Embryonic facial prominence (tissue), 1 donor: Measurements from ENCODE around the gene TNS3.

ENCODE experiments used
- DNase-seq: peaks from one replicate; pipeline ENCODE4 v3.0.0-alpha.2; 2016; ENCODE audit errors: extremely low spot score

The TNS3 gene

GRCh38 chr7:47428052-47428767, 153.7 kb downstream of the TNS3 start:
- DNase-seq, result no peak

- DNase-seq, result no peak
Observed at GRCh38 chr7:47427051-47427643, 154.8 kb downstream of the TNS3 start.

- DNase-seq, result no peak
Observed at GRCh38 chr7:47424523-47424922, 157.4 kb downstream of the TNS3 start.

DNA sequence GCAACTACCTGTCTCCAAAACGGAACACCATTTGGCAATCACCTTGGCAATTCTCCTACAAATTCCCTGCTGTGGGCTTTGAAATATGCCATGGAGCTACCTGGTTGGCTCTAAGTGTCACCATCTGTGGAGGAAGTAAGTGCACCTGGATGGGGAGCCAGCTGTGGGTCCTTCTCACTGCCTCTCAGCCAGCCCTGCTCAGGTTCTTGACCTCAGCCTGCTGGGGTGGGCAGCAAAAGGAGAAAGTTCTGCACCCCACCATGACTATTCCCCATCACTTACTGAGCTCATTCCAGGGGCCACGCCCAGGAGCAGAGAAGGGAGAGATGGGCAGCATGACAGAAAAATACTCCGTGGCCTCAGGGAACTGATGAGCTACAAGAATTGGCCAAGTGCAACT, 158.7 kb downstream of the TNS3 start:
- DNase-seq, result no peak

DNA sequence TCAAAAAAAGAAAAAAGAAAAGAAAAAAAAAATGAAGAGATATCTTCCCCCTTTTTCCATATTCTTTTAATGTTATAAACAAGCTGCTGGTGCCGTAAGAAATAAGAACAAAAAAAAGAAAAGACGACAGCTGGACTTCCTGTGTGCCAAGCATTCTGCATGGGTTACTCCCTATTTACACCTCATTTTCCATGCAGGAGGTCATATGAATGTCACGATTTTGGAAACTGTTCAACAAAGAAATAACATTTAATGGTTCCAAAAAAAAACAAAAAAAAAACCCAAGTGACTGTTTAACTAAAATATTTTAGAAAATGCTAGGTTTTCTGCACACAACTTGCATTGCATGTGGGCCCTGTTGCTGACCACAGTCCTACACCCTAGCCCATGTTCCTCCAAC, 159.3 kb downstream of the TNS3 start:
- DNase-seq, result no peak

DNA sequence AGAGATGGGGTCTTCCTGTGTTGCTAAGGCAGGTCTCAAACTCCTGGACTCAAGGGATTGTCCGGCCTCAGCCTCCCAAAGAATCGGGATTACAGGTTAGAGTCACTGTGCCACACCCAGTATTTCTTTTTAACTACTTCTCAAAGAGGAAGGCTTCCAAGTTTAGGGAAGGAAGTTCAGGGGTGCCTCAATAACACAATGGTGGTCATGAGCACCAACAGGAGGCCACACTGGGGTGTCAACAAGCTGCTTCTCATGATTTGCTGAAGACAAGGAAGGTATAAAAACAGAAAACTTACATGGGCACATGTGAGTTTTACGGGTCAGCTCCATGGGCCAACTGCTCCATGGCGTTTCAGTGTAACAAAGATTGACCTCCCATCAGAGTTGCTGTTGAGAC, 160.5 kb downstream of the TNS3 start:
- no peak for DNase-seq

- DNase-seq, result no peak
Observed at GRCh38 chr7:47420122-47420780, 161.7 kb downstream of the TNS3 start.

GRCh38 chr7:47419471-47419870, 162.4 kb downstream of the TNS3 start:
- no peak for DNase-seq

DNA sequence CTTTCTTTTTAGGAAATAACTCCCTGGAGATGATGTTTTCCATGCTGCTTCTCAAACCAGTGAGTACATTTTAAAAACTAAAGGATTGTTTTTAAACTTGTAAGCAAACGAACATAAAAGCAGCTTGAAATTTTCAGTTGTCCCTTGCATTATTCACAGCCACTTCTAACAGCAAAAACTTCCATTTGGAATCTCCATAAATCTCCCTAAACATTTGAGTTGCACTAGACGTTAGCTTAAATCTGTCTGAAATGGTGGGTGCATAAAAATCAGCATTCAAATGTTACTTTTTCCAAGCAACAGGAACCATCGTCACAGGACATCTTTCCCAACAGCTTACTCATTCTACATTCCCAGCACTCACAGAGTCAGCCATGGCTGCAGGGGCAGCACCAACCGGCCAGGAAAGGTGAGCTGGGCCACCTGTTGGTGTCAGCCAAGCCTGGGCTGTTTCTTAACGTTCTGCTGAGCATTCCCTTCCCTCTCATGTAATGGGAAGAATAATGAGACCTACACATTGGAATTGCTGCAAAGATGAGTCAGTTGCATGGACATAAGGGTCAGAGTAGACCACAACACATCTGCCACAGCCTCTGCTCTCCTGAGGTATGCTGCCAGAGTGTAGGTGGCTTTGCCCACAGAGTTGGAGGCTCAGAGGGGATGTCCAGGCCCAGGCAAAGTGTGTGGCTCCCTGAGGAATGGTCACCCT, 163.2 kb downstream of the TNS3 start:
- DNase-seq, result no peak

GRCh38 chr7:47416492-47417480, 165.1 kb downstream of the TNS3 start:
- DNase-seq, result no peak

DNA sequence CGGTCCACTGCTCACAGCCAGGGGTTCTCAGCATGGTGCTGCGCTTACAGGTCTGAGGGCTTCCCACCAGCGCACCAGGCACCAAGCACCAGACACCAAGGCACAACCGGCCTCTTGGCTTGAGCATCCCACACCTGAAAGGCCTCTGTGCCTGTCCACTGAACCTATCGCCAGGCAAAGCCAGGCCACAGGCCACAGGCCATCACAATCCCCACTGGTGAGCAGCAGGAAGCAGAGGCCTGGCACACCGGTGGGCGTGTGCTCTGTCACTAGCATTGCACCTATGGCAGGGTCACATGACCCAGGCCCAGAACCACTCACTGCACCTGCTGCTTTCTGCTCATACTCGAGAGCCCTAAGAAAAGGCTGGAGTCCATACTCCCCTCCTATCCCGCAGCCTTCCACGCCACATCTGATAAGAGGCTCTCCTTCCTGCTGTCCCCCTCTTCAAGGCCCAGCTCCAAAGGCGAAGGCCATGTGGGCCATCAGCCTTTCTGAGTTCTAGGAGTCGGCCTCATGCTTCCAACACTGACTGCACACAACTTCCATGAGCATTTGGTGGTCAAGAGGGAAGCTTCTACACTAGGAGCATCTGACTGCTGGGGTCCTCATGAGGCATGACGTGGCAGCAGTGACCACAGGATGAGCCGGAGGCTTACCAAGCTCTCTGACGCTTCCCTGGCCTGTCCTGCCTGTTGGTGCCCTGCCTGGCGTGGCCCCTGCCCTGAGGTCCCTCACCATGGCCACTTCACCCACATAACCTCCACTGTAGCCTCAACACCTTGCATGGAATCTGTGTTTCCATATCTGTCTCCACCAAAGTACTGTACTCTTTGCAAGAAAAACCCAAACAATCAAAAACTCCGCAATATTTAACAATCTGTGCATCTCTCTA, 166.3 kb downstream of the TNS3 start:
- DNase-seq, result no peak

DNA sequence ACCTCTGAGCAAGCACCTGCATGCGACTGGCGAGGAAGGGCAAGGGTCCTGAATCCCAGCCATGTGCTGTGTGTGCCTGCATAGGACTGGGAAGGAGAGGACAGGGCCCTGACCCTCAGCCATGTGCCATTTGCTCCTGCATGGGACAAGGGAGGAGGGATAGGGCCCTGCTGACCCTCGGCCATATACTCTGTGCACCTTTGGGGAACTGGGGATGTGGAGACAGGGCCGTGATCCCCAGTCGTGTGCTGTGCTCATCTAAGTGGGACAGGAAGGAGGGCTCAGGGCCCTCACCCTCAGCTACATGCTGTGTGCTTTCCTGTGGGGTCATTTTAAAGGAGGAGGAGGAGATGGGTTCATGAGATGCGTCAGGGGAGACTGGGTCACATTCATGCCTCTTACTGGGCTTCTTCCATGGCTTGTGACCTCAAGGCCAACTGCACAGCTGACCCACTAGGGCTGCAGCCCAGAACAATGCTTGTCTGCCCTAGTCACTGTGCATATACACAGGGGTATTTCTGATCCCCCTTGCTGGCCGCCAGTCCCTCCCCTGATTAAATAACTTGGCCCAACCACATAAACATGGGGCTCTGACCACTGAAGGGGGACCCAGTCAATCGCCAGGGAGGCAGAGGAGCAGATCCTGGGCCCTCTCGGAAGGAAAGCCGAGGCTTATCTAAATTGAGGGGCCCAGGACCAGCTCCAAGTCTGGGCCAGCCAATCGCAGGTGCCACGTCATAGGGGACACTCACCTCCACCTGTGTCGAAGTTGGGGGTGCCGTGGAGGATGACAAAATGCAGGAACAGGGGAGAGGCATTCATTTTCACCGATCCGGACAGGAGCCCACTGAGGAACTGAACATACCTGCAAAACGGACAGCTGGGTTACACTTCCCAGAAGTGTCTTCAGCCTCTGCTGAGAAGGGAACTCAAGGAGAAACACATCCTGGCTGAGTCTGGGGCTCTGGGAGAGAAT, 167.3 kb downstream of the TNS3 start:
- DNase-seq, result no peak

DNA sequence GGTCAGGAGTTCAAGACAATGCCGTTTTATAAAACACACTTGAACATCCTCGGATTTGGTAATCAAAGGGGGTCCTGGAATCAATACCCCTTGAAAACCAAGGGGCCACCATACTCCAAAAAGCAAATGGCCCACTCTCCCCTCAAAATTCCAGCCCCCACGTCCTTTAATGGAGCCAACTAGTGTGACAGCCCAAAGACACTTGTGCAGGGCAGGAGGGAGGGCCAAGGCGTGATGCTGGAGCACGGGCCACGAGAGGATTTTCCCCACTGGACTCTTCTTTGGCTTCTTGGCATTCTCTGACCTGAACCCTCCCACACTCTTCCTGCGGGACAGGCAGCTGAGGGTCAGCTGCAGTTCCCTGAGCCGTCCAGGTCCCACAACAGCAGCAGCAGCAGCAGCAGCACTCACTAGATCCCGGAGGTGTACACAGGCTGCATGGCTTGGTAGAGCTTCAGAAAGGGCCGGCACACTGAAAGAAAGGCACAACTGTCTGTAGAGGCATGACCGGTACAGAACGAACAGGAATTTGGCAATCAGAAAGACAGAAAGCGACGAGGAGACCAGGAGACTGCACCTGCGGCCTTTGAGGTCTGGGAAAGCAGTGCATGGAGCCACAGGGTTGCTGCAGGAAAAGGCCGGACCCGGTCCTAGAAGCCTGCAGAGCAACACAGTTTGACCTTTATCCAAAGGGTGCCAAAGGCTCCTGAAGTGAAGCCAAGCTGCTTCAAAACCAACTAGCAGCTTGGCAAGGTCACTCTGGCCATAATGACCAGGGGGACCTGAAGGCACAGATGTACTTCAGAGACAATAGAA, 168.2 kb downstream of the TNS3 start:
- no peak for DNase-seq

- DNase-seq, result no peak
Observed at GRCh38 chr7:47411901-47412300, 170.0 kb downstream of the TNS3 start.

GRCh38 chr7:47411281-47411869, 170.5 kb downstream of the TNS3 start:
- no peak for DNase-seq

DNA sequence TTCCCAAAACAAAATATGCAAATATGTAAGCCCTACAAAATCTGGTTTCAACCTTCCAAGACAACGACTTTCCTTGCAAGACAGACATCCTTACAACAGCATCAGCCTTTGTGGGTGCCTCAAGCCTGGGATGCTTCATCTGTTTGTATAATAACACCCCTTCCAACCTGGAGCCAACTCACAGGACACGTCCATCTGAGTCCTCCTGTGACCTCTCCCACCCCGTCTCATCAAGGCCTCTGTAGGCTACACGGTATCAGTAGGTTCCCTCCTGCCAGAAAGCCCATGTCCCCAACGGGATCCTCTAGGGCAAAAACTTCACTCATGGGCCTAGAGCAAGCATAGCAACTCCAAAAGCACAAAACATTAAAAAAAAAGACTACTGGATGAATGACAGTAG, 173.2 kb downstream of the TNS3 start:
- no peak for DNase-seq

GRCh38 chr7:47407821-47408674, 173.9 kb downstream of the TNS3 start:
- no peak for DNase-seq
